ENCODE results near the gene JADE2.

- TF ChIP-seq CTCF (IDR thresholded peaks at IDR 0.05; ENCODE audit: extremely low read depth in 1 of 2, insufficient read depth in 1 of 2, low read depth in 1 of 2, low read length in 2 of 2) (no peak), POLR2AphosphoS5 (IDR thresholded peaks at IDR 0.05; ENCODE audit: insufficient read depth, low read depth, low read length) (no peak), EZH2 (IDR thresholded peaks at IDR 0.05; ENCODE audit: borderline replicate concordance, low read depth, low read length, severe bottlenecking) (no peak), POLR2A (IDR thresholded peaks at IDR 0.05; ENCODE audit: low read depth, low read length) (no peak), MAX (IDR thresholded peaks at IDR 0.05; ENCODE audit: insufficient read depth, insufficient read length) (no peak), MYC (IDR thresholded peaks at IDR 0.05; ENCODE audit: low read depth, low read length) (no peak), FOS (IDR thresholded peaks at IDR 0.05; ENCODE audit: borderline replicate concordance, insufficient read depth, low read length) (no peak)
Measured at GRCh38 chr5:134490925-134491271, 34.6 kb upstream of the JADE2 start.
